Neural cell (in vitro differentiated cells): Measurements from ENCODE around the gene AKAP6.

Source experiments
- CTCF ChIP-seq: fragments of 450-650 bp; IDR thresholded peaks from 2 replicates; pipeline ENCODE4 v1.5.1; 2014; ENCODE audit warnings: antibody characterized with exemption, mild to moderate bottlenecking, moderate library complexity; ENCODE audit not compliant: poor library complexity, severe bottlenecking
- EP300 ChIP-seq: fragments of 450-650 bp; conservative IDR thresholded peaks from 2 replicates; pipeline ENCODE4 v1.6.1; 2014; ENCODE audit warnings: antibody characterized with exemption, mild to moderate bottlenecking, moderate library complexity; ENCODE audit not compliant: poor library complexity, severe bottlenecking
- EZH2 ChIP-seq: fragments of 200-600, 300-800 bp; shearing (Covaris generic), sonication (generic); IDR thresholded peaks from 2 replicates; pipeline ENCODE4 v1.6.1; 2014; ENCODE audit warnings: antibody characterized with exemption, low read length, borderline replicate concordance, mild to moderate bottlenecking; ENCODE audit not compliant: insufficient read depth, poor library complexity, severe bottlenecking
- POLR2AphosphoS5 ChIP-seq: IDR thresholded peaks from 2 replicates; pipeline ENCODE4 v1.6.1; 2012
- REST ChIP-seq: IDR thresholded peaks from 2 replicates; pipeline ENCODE4 v1.6.1; 2012; ENCODE audit warnings: borderline replicate concordance

- TF ChIP-seq EZH2 (no peak), CTCF (no peak), POLR2AphosphoS5 (no peak), REST (no peak), EP300 (no peak)
These were observed 202.9 kb downstream of the AKAP6 start for GRCh38 chr14:32531942-32532515.
